ENCODE data around the gene SYNPO2. TPM values are rescaled to one million over a fixed set of nuclear protein-coding genes. Genes with fewer than 3 reads are reported as not detected.

Gene SYNPO2
- total and polyA plus RNA-seq, 3 experiments from 2014 or later, result 0.16 to 0.22 (median 0.21) TPM

GRCh38 chr4:118981171-118981838, 92.7 kb downstream of the SYNPO2 start:
- H3K27me3 ChIP-seq (ENCODE audit: insufficient read depth, low read length, poor library complexity, severe bottlenecking), result no peaks in the 10 kb centered on the region
- Mint-ChIP-seq H3K36me3 (no peaks in the 10 kb centered on the region), H3K27ac (no peak overlapping the region), H3K9me3 (no peaks in the 10 kb centered on the region), H3K4me1 (peaks cover 0 to 3% (median 0%) of the 10 kb centered on the region in 3 donors), H3K27me3 (peaks cover 0 to 9% of the 10 kb centered on the region in 2 donors), H3K4me3 (no peak overlapping the region)
- ChIA-PET POLR2A (no interaction called here), CTCF (interaction anchor here (0.7 to 1.3 kb wide), 9 partner anchors 9 to 1075 kb away, joined by 3 to 4 read pairs (median 3); a partner anchor contains a TSS)
- no peak overlapping the region for H3K4me3 ChIP-seq (ENCODE audit: low read length)
- H3K27ac ChIP-seq (ENCODE audit: low read depth, low read length), result no peak overlapping the region
- H3K36me3 ChIP-seq (ENCODE audit: insufficient read depth, low read length), result no peaks in the 10 kb centered on the region
- no peaks in the 10 kb centered on the region for H3K9me3 ChIP-seq (ENCODE audit: low read length)
- H3K4me1 ChIP-seq (ENCODE audit: insufficient read depth, low read length), result no peaks in the 10 kb centered on the region
- no peak for DNase-seq

DNA sequence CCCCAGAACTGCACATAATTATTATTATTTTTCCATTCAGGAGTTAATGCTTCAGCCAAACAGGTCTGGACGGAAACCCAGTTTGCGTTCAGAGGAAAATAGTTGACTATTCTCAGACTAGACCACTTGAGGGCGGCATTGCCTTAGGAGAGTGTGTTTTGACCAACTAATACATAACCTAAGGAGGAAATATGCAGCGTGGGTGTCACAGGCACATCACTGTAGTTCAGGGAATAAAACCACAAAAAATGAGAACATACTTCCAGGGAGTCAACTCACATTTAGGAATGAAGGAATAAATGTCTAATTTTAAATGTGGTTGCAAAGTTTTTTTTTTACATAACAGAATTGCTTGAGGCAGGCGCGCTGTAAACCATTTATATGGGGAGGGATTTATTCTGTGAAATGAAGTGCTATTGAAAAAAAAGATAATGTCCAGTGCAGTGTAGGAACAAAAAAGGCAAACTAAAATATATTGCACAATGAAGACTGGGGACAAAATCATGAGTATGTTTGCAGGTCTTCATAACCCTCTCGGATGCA, 93.3 kb downstream of the SYNPO2 start:
- Histone ChIP-seq H3K36me3 (ENCODE audit: insufficient read depth, low read length) (no peaks in the 10 kb centered on the region), H3K27ac (ENCODE audit: low read depth, low read length) (no peak overlapping the region), H3K9me3 (ENCODE audit: low read length) (no peaks in the 10 kb centered on the region), H3K27me3 (ENCODE audit: insufficient read depth, low read length, poor library complexity, severe bottlenecking) (no peaks in the 10 kb centered on the region), H3K4me1 (ENCODE audit: insufficient read depth, low read length) (no peaks in the 10 kb centered on the region), H3K4me3 (ENCODE audit: low read length) (no peak overlapping the region)
- no peaks in the 10 kb centered on the region for H3K9me3 Mint-ChIP-seq
- H3K36me3 Mint-ChIP-seq, result no peaks in the 10 kb centered on the region
- no peak overlapping the region for H3K27ac Mint-ChIP-seq
- H3K4me3 Mint-ChIP-seq, result no peak overlapping the region
- POLR2A ChIA-PET, result no interaction called here
- peaks cover 0 to 3% (median 0%) of the 10 kb centered on the region in 3 donors for H3K4me1 Mint-ChIP-seq
- H3K27me3 Mint-ChIP-seq, result peaks cover 0 to 9% of the 10 kb centered on the region in 2 donors
- peak; percentile 10 to 60 (median 25) for DNase-seq
- CTCF ChIA-PET, result interaction anchor here (0.7 to 1.3 kb wide), 9 partner anchors 10 to 1075 kb away, joined by 3 to 4 read pairs (median 3); a partner anchor contains a TSS

GRCh38 chr4:118983293-118983692, 94.6 kb downstream of the SYNPO2 start:
- ChIA-PET CTCF (interaction anchor here (1.1 to 1.3 kb wide), 3 partner anchors 16 to 1065 kb away, joined by 3 to 6 read pairs (median 3); no protein-coding TSS in a partner anchor), POLR2A (no interaction called here)
- peaks cover 0 to 3% (median 0%) of the 10 kb centered on the region in 3 donors for H3K4me1 Mint-ChIP-seq
- Histone ChIP-seq H3K4me3 (ENCODE audit: low read length) (no peak overlapping the region), H3K9me3 (ENCODE audit: low read length) (no peaks in the 10 kb centered on the region), H3K36me3 (ENCODE audit: insufficient read depth, low read length) (no peaks in the 10 kb centered on the region), H3K27ac (ENCODE audit: low read depth, low read length) (no peak overlapping the region), H3K4me1 (ENCODE audit: insufficient read depth, low read length) (no peaks in the 10 kb centered on the region), H3K27me3 (ENCODE audit: insufficient read depth, low read length, poor library complexity, severe bottlenecking) (no peaks in the 10 kb centered on the region)
- H3K36me3 Mint-ChIP-seq, result no peaks in the 10 kb centered on the region
- H3K4me3 Mint-ChIP-seq, result no peak overlapping the region
- no peaks in the 10 kb centered on the region for H3K9me3 Mint-ChIP-seq
- H3K27ac Mint-ChIP-seq, result peak overlapping the region in 1 of 8 donors; percentile 1
- peaks cover 0 to 9% of the 10 kb centered on the region in 2 donors for H3K27me3 Mint-ChIP-seq
- no peak for DNase-seq

DNA sequence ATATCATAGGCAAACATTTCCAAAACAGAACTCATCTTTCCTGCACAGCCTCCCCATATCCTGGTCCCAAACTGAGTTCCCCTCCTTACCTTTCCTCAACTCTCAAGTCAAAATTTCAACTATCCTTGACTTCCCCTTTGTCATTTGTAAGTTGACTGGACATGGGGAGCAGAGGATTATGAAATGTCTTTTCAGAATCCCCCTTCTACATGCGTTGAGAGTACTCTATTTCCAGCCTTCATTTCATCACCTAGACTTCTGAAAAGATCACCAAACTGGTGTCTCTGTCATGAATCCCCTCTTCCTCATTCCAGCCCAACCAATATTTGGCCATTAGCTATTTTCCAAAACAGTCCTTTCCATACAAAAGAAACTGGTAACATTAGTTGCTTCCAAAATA, 95.2 kb downstream of the SYNPO2 start:
- H3K27ac ChIP-seq (ENCODE audit: low read depth, low read length), result no peak overlapping the region
- Mint-ChIP-seq H3K27ac (peak overlapping the region in 1 of 8 donors; percentile 5), H3K4me3 (no peak overlapping the region), H3K9me3 (no peaks in the 10 kb centered on the region), H3K4me1 (peaks cover 0 to 3% (median 0%) of the 10 kb centered on the region in 3 donors), H3K27me3 (peaks cover 0 to 9% of the 10 kb centered on the region in 2 donors), H3K36me3 (no peaks in the 10 kb centered on the region)
- H3K27me3 ChIP-seq (ENCODE audit: insufficient read depth, low read length, poor library complexity, severe bottlenecking), result no peaks in the 10 kb centered on the region
- no peaks in the 10 kb centered on the region for H3K9me3 ChIP-seq (ENCODE audit: low read length)
- CTCF ChIA-PET, result interaction anchor here (1.3 kb wide), 2 partner anchors 59 to 1065 kb away, joined by 3 to 6 read pairs; no protein-coding TSS in a partner anchor
- H3K4me3 ChIP-seq (ENCODE audit: low read length), result no peak overlapping the region
- H3K36me3 ChIP-seq (ENCODE audit: insufficient read depth, low read length), result no peaks in the 10 kb centered on the region
- POLR2A ChIA-PET, result no interaction called here
- H3K4me1 ChIP-seq (ENCODE audit: insufficient read depth, low read length), result no peaks in the 10 kb centered on the region
- no peak for DNase-seq

DNA sequence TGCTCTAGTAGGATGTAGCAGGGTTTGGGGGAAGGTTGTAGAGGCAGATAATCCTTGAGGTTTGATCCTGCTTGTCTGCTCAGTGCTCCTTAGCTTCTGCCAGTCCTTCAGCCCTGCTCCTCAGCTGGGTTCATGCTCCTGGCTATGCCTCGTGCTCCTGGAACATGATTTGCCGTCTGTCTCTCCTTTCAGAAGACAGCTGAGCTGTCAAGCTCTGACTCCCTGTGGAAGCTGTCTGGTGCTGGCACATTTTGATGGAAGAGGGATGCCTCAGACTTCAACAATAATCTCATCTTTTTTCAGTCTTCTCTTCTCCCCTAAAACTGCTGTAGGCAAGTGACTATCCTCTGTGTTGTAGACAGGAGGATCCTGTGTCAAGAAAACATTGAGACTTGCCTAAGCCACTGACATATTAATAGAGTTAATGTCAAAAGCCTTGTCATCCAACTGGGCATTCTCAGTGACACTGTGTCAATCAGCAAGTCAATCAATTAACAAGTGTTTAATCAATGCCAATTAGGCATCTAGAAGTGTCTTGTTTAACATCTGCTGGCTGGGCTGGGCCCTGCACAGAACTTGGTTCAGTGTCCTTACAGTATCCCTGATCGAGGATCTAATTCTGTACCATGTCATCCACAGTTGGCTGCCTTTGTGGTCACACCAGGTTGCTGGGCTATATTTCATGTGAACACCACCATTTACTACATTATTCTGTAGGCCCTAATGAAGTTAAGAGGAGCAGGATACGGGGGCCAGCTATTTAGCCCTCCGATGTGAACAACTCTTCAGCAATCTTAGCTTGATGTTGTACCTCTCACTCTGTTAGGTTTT, 96.7 kb downstream of the SYNPO2 start:
- Mint-ChIP-seq H3K4me3 (no peak overlapping the region), H3K36me3 (no peaks in the 10 kb centered on the region), H3K4me1 (peaks cover 0 to 3% (median 0%) of the 10 kb centered on the region in 3 donors), H3K27me3 (peaks cover 0 to 9% of the 10 kb centered on the region in 2 donors), H3K9me3 (no peaks in the 10 kb centered on the region), H3K27ac (no peak overlapping the region)
- DNase-seq, result no peak
- Histone ChIP-seq H3K27me3 (ENCODE audit: insufficient read depth, low read length, poor library complexity, severe bottlenecking) (no peaks in the 10 kb centered on the region), H3K9me3 (ENCODE audit: low read length) (no peaks in the 10 kb centered on the region), H3K27ac (ENCODE audit: low read depth, low read length) (no peak overlapping the region), H3K4me3 (ENCODE audit: low read length) (no peak overlapping the region), H3K36me3 (ENCODE audit: insufficient read depth, low read length) (no peaks in the 10 kb centered on the region), H3K4me1 (ENCODE audit: insufficient read depth, low read length) (no peaks in the 10 kb centered on the region)
- POLR2A ChIA-PET, result interaction anchor here (0.5 kb wide), 1 partner anchor 73 kb away, joined by 4 read pairs; no protein-coding TSS in a partner anchor
- CTCF ChIA-PET, result no interaction called here

GRCh38 chr4:118987959-118988634, 99.4 kb downstream of the SYNPO2 start:
- no peaks in the 10 kb centered on the region for H3K27me3 ChIP-seq (ENCODE audit: insufficient read depth, low read length, poor library complexity, severe bottlenecking)
- DNase-seq, result no peak
- Mint-ChIP-seq H3K9me3 (no peaks in the 10 kb centered on the region), H3K4me3 (no peak overlapping the region), H3K4me1 (no peaks in the 10 kb centered on the region), H3K36me3 (no peaks in the 10 kb centered on the region), H3K27ac (no peak overlapping the region), H3K27me3 (peaks cover 0 to 7% of the 10 kb centered on the region in 2 donors)
- H3K9me3 ChIP-seq (ENCODE audit: low read length), result no peaks in the 10 kb centered on the region
- no peaks in the 10 kb centered on the region for H3K36me3 ChIP-seq (ENCODE audit: insufficient read depth, low read length)
- POLR2A ChIA-PET, result no interaction called here
- no peaks in the 10 kb centered on the region for H3K4me1 ChIP-seq (ENCODE audit: insufficient read depth, low read length)
- H3K4me3 ChIP-seq (ENCODE audit: low read length), result no peak overlapping the region
- CTCF ChIA-PET, result no interaction called here
- no peak overlapping the region for H3K27ac ChIP-seq (ENCODE audit: low read depth, low read length)

DNA sequence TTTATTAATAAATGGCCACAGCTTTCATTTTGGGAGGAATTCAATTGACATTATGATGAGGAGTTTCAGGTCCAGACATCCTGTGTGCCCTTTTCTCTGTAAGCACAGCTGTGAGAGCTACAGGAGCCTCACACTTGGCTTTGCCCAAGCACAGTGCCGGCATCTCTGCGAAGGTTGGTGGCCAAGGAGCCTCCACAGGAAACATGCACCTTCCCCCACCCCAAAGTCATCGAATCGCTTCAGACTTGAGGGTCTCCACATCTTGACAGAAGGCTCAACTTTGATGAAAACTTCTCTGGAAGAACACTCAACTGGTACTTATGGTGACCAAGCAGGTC, 100.0 kb downstream of the SYNPO2 start:
- Mint-ChIP-seq H3K36me3 (no peaks in the 10 kb centered on the region), H3K27me3 (peaks cover 0 to 2% of the 10 kb centered on the region in 2 donors), H3K4me3 (no peak overlapping the region), H3K4me1 (no peaks in the 10 kb centered on the region), H3K27ac (peak overlapping the region in 1 of 8 donors; percentile 26), H3K9me3 (no peaks in the 10 kb centered on the region)
- ChIA-PET CTCF (no interaction called here), POLR2A (no interaction called here)
- no peaks in the 10 kb centered on the region for H3K36me3 ChIP-seq (ENCODE audit: insufficient read depth, low read length)
- no peak overlapping the region for H3K4me3 ChIP-seq (ENCODE audit: low read length)
- no peak for DNase-seq
- no peak overlapping the region for H3K27ac ChIP-seq (ENCODE audit: low read depth, low read length)
- no peaks in the 10 kb centered on the region for H3K27me3 ChIP-seq (ENCODE audit: insufficient read depth, low read length, poor library complexity, severe bottlenecking)
- H3K9me3 ChIP-seq (ENCODE audit: low read length), result no peaks in the 10 kb centered on the region
- H3K4me1 ChIP-seq (ENCODE audit: insufficient read depth, low read length), result no peaks in the 10 kb centered on the region

Measured in CD8-positive, alpha-beta memory T cell (primary cell).